Suprapubic skin (tissue), 4 donors: ENCODE data around the gene SEC16B. TPM values are rescaled to one million over a fixed set of nuclear protein-coding genes. Genes with fewer than 3 reads are reported as not detected.

ENCODE experiments used
- DNase-seq, 2 donors: peaks; one replicate each; pipeline ENCODE4 v3.0.0-alpha.2; 2019; ENCODE audit warnings: low spot score in 2 of 2
- H3K27ac ChIP-seq: fragments of 200-600 bp; sonication (generic); one replicate; pipeline ENCODE4 v1.5.1; 2019
- H3K27me3 ChIP-seq: fragments of 200-600 bp; sonication (generic); one replicate; pipeline ENCODE4 v1.5.1; 2019
- H3K36me3 ChIP-seq: fragments of 200-600 bp; sonication (generic); one replicate; pipeline ENCODE4 v1.5.1; 2019
- H3K4me1 ChIP-seq: fragments of 200-600 bp; sonication (generic); one replicate; pipeline ENCODE4 v1.5.1; 2019
- H3K4me3 ChIP-seq: fragments of 200-600 bp; sonication (generic); one replicate; pipeline ENCODE4 v1.5.1; 2019; ENCODE audit warnings: mild to moderate bottlenecking
- H3K9me3 ChIP-seq: fragments of 200-600 bp; sonication (generic); one replicate; pipeline ENCODE4 v1.5.1; 2019
- EP300 ChIP-seq: sonication (generic); formaldehyde crosslinking; IDR thresholded peaks from one replicate; pipeline ENCODE4 v1.6.1; 2017; ENCODE audit warnings: antibody characterized with exemption
- POLR2A ChIP-seq, 2 donors: fragments of 450-650 bp; IDR thresholded peaks; one replicate each; pipeline ENCODE4 v1.6.1; 2017; ENCODE audit warnings: antibody characterized with exemption in 2 of 2, mild to moderate bottlenecking in 2 of 2, moderate library complexity in 2 of 2
- POLR2AphosphoS5 ChIP-seq, 3 donors: sonication (generic); formaldehyde crosslinking; IDR thresholded peaks; one replicate each; pipeline ENCODE4 v1.6.1; 2017; ENCODE audit warnings: antibody characterized with exemption in 3 of 3
- WGBS: methylation state at CpG from one replicate; pipeline ENCODE4 v1.1.5; 2018; 5-methylcytosine and 5-hydroxymethylcytosine counted together
- total RNA-seq, 4 donors: library from RNA; depleted of rRNA; stranded (reverse); fragments of >200 nt; gene quantifications; one replicate each; pipeline ENCODE4 v1.1.0, GENCODE V29; 2016
- TF ChIP-seq, protein P1 (sequence below), 2 donors: fragments of 200-600 bp in 1 of 2; fragments of 450-650 bp in 1 of 2; sonication (generic) in 1 of 2; IDR thresholded peaks; one replicate each; pipeline ENCODE4 v1.5.1; 2016 to 2019; ENCODE audit warnings: antibody characterized with exemption in 2 of 2, mild to moderate bottlenecking in 1 of 2, moderate library complexity in 1 of 2

Gene SEC16B
- total RNA-seq, 4 donors from 2014 or later = 1.7 to 6.4 (median 2.5) TPM

DNA sequence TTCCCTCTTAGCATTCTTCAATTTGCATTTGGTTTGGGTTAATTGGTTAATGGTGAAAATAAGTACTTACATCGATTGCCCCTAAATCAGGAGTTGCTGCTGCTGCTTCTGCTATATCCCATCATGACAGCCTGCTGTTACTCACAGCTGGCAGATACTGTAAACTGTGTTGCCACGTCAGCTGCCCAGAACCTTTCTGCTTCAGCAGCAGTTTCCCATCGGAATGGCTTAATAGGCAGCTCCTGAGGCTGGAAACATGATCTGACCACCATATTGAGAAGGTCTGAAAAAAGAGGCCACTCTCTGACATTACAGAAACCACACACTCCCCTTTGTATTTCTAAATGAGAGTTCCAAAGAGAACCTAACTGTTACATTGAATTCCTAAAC is 14.3 kb upstream of the SEC16B start:
- peak in 1 of 2 donors; percentile 67 for DNase-seq
- Histone ChIP-seq H3K4me3 (peak overlapping the region; percentile 32), H3K36me3 (no peaks in the 10 kb centered on the region), H3K27me3 (no peaks in the 10 kb centered on the region), H3K27ac (peak overlapping the region; percentile 24), H3K4me1 (peaks cover 22% of the 10 kb centered on the region), H3K9me3 (no peaks in the 10 kb centered on the region)
- TF ChIP-seq, protein P1, sequence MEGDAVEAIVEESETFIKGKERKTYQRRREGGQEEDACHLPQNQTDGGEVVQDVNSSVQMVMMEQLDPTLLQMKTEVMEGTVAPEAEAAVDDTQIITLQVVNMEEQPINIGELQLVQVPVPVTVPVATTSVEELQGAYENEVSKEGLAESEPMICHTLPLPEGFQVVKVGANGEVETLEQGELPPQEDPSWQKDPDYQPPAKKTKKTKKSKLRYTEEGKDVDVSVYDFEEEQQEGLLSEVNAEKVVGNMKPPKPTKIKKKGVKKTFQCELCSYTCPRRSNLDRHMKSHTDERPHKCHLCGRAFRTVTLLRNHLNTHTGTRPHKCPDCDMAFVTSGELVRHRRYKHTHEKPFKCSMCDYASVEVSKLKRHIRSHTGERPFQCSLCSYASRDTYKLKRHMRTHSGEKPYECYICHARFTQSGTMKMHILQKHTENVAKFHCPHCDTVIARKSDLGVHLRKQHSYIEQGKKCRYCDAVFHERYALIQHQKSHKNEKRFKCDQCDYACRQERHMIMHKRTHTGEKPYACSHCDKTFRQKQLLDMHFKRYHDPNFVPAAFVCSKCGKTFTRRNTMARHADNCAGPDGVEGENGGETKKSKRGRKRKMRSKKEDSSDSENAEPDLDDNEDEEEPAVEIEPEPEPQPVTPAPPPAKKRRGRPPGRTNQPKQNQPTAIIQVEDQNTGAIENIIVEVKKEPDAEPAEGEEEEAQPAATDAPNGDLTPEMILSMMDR (IDR thresholded peaks at IDR 0.05) = no peak
- TF ChIP-seq EP300 = no peak
- TF ChIP-seq POLR2A (IDR thresholded peaks at IDR 0.05) = no peak
- peak in 1 of 3 donors; percentile 99 for TF ChIP-seq POLR2AphosphoS5 (IDR thresholded peaks at IDR 0.05)
- WGBS = 29% methylated on average over 3 of the region's 3 CpGs

DNA sequence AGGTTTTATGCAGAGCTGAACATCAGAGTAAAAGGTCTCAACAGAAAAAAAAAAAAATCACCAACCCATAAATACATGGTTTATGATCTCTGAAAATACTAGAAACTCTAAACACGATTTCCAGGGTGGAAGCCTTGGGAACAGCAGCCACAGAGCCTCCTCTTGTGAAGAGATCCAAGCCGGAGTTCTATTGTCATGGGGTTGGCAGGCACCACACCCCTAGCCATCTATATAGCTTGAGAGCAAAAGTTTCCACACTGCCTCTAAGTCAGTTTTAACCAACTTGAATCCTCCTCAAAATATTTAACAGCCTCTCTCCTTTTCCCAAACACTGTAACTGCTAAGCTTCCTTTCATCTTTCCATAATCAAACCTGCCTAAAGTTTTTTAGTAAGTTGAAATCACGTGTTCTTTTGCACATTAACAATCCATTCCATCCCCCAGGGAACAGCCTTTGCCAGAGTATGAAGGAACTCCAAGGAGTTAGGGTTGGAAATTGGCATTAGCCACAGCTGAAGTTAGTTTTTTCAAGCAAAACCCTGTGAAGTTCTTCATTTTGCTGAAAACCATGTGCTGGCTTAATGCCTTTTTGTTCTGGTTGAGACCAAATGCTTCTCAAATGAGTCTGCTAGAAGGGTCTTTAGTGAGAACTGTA is 13.8 kb upstream of the SEC16B start:
- DNase-seq = no peak
- TF ChIP-seq POLR2A (IDR thresholded peaks at IDR 0.05) = no peak
- TF ChIP-seq POLR2AphosphoS5 (IDR thresholded peaks at IDR 0.05) = no peak
- TF ChIP-seq, protein P1 (IDR thresholded peaks at IDR 0.05) = no peak
- TF ChIP-seq EP300 = no peak
- peak overlapping the region; percentile 32 for H3K4me3 ChIP-seq
- peaks cover 22% of the 10 kb centered on the region for H3K4me1 ChIP-seq
- H3K9me3 ChIP-seq = no peaks in the 10 kb centered on the region
- H3K36me3 ChIP-seq = no peaks in the 10 kb centered on the region
- no peaks in the 10 kb centered on the region for H3K27me3 ChIP-seq
- H3K27ac ChIP-seq = peak overlapping the region; percentile 24
- WGBS = 20% methylated on average over 3 of the region's 3 CpGs

DNA sequence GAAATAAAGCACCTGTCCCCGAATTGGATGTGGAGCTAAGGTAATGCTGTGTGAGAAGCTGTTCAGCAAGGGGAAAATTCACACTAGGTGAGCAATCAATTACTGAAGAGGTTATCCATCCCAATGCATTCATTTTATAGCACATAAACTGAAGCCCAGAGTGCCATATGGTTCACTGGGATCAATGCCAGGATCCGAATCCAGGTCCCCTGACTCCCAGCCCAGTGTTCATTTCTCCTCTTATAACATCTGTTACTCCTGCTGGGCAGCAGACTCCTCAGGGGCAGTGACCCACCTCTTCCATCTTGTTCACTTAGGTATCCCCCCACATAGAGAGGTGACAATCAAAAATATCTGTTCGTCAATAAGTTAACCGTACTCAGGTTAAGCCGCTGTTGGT is 13.2 kb upstream of the SEC16B start:
- H3K9me3 ChIP-seq = no peaks in the 10 kb centered on the region
- H3K4me3 ChIP-seq = peak overlapping the region; percentile 32
- no peaks in the 10 kb centered on the region for H3K27me3 ChIP-seq
- no peak for TF ChIP-seq POLR2A (IDR thresholded peaks at IDR 0.05)
- no peak for TF ChIP-seq POLR2AphosphoS5 (IDR thresholded peaks at IDR 0.05)
- TF ChIP-seq EP300 = no peak
- TF ChIP-seq, protein P1 (IDR thresholded peaks at IDR 0.05) = no peak
- H3K36me3 ChIP-seq = no peaks in the 10 kb centered on the region
- DNase-seq = no peak
- H3K4me1 ChIP-seq = peaks cover 22% of the 10 kb centered on the region
- 73% methylated on average over 5 of the region's 5 CpGs for WGBS
- peak overlapping the region; percentile 24 for H3K27ac ChIP-seq

DNA sequence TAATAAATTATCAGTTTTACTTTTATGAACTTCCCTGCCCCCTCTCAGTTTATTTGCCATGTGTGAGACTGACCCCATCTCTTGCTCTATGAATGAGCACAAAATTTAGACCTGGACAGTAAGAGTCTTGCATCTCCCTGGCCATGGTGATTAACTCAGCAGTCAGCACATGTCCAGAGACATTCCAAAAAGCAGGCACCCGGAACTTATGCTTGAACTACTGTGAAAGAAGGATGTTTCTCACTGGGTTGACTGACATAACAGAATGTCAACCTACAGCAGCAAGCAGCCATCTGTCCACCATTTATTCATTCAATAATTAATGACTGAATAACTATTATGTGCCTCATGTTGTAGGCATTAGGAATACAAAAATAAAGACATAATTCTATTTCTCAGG is 11.3 kb upstream of the SEC16B start:
- Histone ChIP-seq H3K27me3 (no peaks in the 10 kb centered on the region), H3K36me3 (no peaks in the 10 kb centered on the region), H3K4me1 (peaks cover 22% of the 10 kb centered on the region), H3K9me3 (no peaks in the 10 kb centered on the region), H3K27ac (no peak overlapping the region), H3K4me3 (no peak overlapping the region)
- TF ChIP-seq EP300 (no peak), POLR2A (IDR thresholded peaks at IDR 0.05) (no peak), POLR2AphosphoS5 (IDR thresholded peaks at IDR 0.05) (no peak)
- DNase-seq = no peak
- WGBS = 77% methylated on average over 1 of the region's 1 CpG

DNA sequence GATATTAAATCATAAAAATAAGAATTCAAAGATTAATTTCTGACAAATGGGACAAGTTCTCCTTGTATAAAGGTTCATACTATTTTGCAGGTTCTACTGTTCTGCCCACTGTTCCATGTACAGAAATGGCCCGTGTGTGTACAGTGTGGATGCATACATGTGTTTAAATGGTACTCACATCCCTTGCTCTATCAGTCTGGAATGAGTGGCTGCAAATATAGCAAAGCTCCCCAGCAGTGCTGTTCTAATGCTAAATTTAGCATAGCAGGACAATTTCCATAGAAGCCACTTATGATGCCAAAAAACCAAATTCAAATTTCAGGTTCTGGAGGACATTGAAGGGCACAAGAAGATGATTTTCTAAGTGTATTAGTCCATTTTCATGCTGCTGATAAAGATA is 9.4 kb upstream of the SEC16B start:
- Histone ChIP-seq H3K27ac (no peak overlapping the region), H3K27me3 (no peaks in the 10 kb centered on the region), H3K36me3 (no peaks in the 10 kb centered on the region), H3K4me1 (peaks cover 16% of the 10 kb centered on the region), H3K4me3 (no peak overlapping the region), H3K9me3 (no peaks in the 10 kb centered on the region)
- DNase-seq = no peak
- TF ChIP-seq POLR2A (IDR thresholded peaks at IDR 0.05) = no peak
- WGBS = 91% methylated on average over 1 of the region's 1 CpG

DNA sequence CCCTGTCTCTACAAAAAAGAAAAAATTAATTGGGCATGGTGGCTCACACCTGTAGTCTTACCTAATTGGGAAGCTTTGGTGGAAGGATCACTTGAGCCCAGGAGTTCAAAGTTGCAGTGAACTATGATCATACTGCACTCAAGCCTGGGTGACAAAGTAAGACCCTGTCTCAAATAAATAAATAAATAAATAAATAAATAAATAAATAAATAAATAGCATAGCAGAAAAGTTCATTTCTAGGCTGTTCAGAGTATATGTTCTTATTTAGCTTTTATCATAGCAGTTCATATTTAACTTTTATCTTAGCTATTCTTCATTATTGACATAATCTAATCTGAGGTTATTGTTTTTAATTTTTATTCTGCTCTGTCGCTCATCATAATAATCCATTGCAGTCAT is 8.7 kb upstream of the SEC16B start:
- no peaks in the 10 kb centered on the region for H3K27me3 ChIP-seq
- DNase-seq = no peak
- H3K4me3 ChIP-seq = no peak overlapping the region
- TF ChIP-seq, protein P1 (IDR thresholded peaks at IDR 0.05) = no peak
- TF ChIP-seq EP300 (no peak), POLR2AphosphoS5 (IDR thresholded peaks at IDR 0.05) (no peak), POLR2A (IDR thresholded peaks at IDR 0.05) (no peak)
- WGBS = 91% methylated on average over 1 of the region's 1 CpG
- H3K27ac ChIP-seq = no peak overlapping the region
- H3K36me3 ChIP-seq = no peaks in the 10 kb centered on the region
- no peaks in the 10 kb centered on the region for H3K9me3 ChIP-seq
- H3K4me1 ChIP-seq = peaks cover 8% of the 10 kb centered on the region
